ENCODE data around the gene ATP12A.

ATP12A gene

GRCh38 chr13:24759197-24759596 is 79.0 kb downstream of the ATP12A start:
- no peak for TF ChIP-seq CTCF (IDR thresholded peaks at IDR 0.05; ENCODE audit: extremely low read depth, missing control alignments)
- DNase-seq (ENCODE audit: low spot score) = no peak

Data from GM20000 (cell line).